Type B pancreatic cell (in vitro differentiated cells): ENCODE data around the gene LIMS2. TPM values are rescaled to one million over a fixed set of nuclear protein-coding genes. Genes with fewer than 3 reads are reported as not detected.
A peak's percentile ranks its signal among the peaks of the same experiment; 100 is the strongest.

Experiments
- DNase-seq: peaks from one replicate; pipeline ENCODE4 v3.0.0; 2021; ENCODE audit warnings: mixed read lengths; ENCODE audit not compliant: unreplicated experiment; ENCODE audit errors: extremely low spot score
- H3K27ac Mint-ChIP-seq: 2 replicates; pipeline ENCODE4 v1.8.0; 2021; ENCODE audit warnings: mild to moderate bottlenecking, mixed read lengths
- H3K27me3 Mint-ChIP-seq: 2 replicates; pipeline ENCODE4 v1.8.0; 2021; ENCODE audit warnings: mixed read lengths
- H3K36me3 Mint-ChIP-seq: 2 replicates; pipeline ENCODE4 v1.8.0; 2021; ENCODE audit warnings: mixed read lengths
- H3K4me1 Mint-ChIP-seq: one replicate; pipeline ENCODE4 v1.8.0; 2021; ENCODE audit warnings: mixed read lengths; ENCODE audit not compliant: unreplicated experiment
- H3K4me3 Mint-ChIP-seq: 2 replicates; pipeline ENCODE4 v1.8.0; 2021; ENCODE audit warnings: mild to moderate bottlenecking, mixed read lengths
- H3K9me3 Mint-ChIP-seq: 2 replicates; pipeline ENCODE4 v1.8.0; 2021; ENCODE audit warnings: mixed read lengths
- CTCF ChIP-seq: fragments of 200-600 bp; sonication (generic); conservative IDR thresholded peaks from 2 replicates; pipeline ENCODE4 v1.5.0; 2021; ENCODE audit warnings: antibody characterized with exemption, mild to moderate bottlenecking
- total RNA-seq: library from RNA; stranded (reverse); gene quantifications from 2 replicates; pipeline ENCODE4 v1.2.1, GENCODE V29; 2021; ENCODE audit warnings: low replicate concordance

The LIMS2 gene
- total RNA-seq, 1 donor from 2014 or later: 13.1 TPM

GRCh38 chr2:127614246-127614645 lies 61.1 kb downstream of the LIMS2 start:
- H3K4me1 Mint-ChIP-seq: no peaks in the 10 kb centered on the region

GRCh38 chr2:127612111-127612822 lies 63.1 kb downstream of the LIMS2 start:
- Mint-ChIP-seq H3K27ac (no peak overlapping the region), H3K9me3 (peaks cover 4% of the 10 kb centered on the region), H3K36me3 (no peaks in the 10 kb centered on the region), H3K27me3 (peaks cover 5% of the 10 kb centered on the region), H3K4me3 (no peak overlapping the region), H3K4me1 (no peaks in the 10 kb centered on the region)
- TF ChIP-seq CTCF: no peak
- peak; percentile 51 for DNase-seq

More at GRCh38 chr2:127614246-127614645, 61.1 kb downstream of the LIMS2 start:
- peaks cover 4% of the 10 kb centered on the region for H3K9me3 Mint-ChIP-seq
- peaks cover 12% of the 10 kb centered on the region for H3K27me3 Mint-ChIP-seq
- H3K36me3 Mint-ChIP-seq: no peaks in the 10 kb centered on the region
- no peak overlapping the region for H3K27ac Mint-ChIP-seq
- no peak for TF ChIP-seq CTCF
- no peak overlapping the region for H3K4me3 Mint-ChIP-seq
- DNase-seq: peak; percentile 22

- no peaks in the 10 kb centered on the region for H3K36me3 Mint-ChIP-seq
- H3K4me3 Mint-ChIP-seq: no peak overlapping the region
- peaks cover 5% of the 10 kb centered on the region for H3K27me3 Mint-ChIP-seq
- H3K9me3 Mint-ChIP-seq: peaks cover 4% of the 10 kb centered on the region
- no peak for TF ChIP-seq CTCF
- H3K27ac Mint-ChIP-seq: no peak overlapping the region
- peak; percentile 57 for DNase-seq
- no peaks in the 10 kb centered on the region for H3K4me1 Mint-ChIP-seq
Measured at GRCh38 chr2:127611076-127611925, 64.0 kb downstream of the LIMS2 start.

- no peaks in the 10 kb centered on the region for H3K4me1 Mint-ChIP-seq
- peaks cover 5% of the 10 kb centered on the region for H3K27me3 Mint-ChIP-seq
- peak; percentile 36 for DNase-seq
- H3K4me3 Mint-ChIP-seq: no peak overlapping the region
- H3K9me3 Mint-ChIP-seq: peaks cover 4% of the 10 kb centered on the region
- H3K36me3 Mint-ChIP-seq: no peaks in the 10 kb centered on the region
- TF ChIP-seq CTCF: no peak
- H3K27ac Mint-ChIP-seq: no peak overlapping the region
Measured at GRCh38 chr2:127610561-127610960, 64.8 kb downstream of the LIMS2 start.

GRCh38 chr2:127609818-127610217 lies 65.5 kb downstream of the LIMS2 start:
- DNase-seq: peak; percentile 50
- H3K9me3 Mint-ChIP-seq: peaks cover 4% of the 10 kb centered on the region
- H3K27ac Mint-ChIP-seq: no peak overlapping the region
- H3K27me3 Mint-ChIP-seq: peaks cover 5% of the 10 kb centered on the region
- no peaks in the 10 kb centered on the region for H3K4me1 Mint-ChIP-seq
- TF ChIP-seq CTCF: no peak
- H3K4me3 Mint-ChIP-seq: no peak overlapping the region
- no peaks in the 10 kb centered on the region for H3K36me3 Mint-ChIP-seq
